GM18858 (cell line): Measurements from ENCODE around the gene TGM6.
A peak's percentile ranks its signal among the peaks of the same experiment; 100 is the strongest.

Experiments
- ATAC-seq: cut with Tn5 transposase; IDR thresholded peaks from one replicate; pipeline ENCODE4 v1.9.1; 2021; ENCODE audit not compliant: unreplicated experiment

Gene TGM6

GRCh38 chr20:2451939-2452732, 71.4 kb downstream of the TGM6 start:
- no peak for ATAC-seq

GRCh38 chr20:2453792-2454191, 73.1 kb downstream of the TGM6 start:
- ATAC-seq = no peak

GRCh38 chr20:2455771-2456497, 75.2 kb downstream of the TGM6 start:
- no peak for ATAC-seq

GRCh38 chr20:2458919-2459499, 78.3 kb downstream of the TGM6 start:
- ATAC-seq = no peak

- no peak for ATAC-seq
These were observed 79.5 kb downstream of the TGM6 start for GRCh38 chr20:2459981-2460751.

GRCh38 chr20:2460752-2461424, 80.2 kb downstream of the TGM6 start:
- no peak for ATAC-seq

- ATAC-seq = no peak
These were observed 81.8 kb downstream of the TGM6 start for GRCh38 chr20:2462484-2462883.

GRCh38 chr20:2463616-2464365, 83.1 kb downstream of the TGM6 start:
- ATAC-seq = no peak

GRCh38 chr20:2465100-2465499, 84.4 kb downstream of the TGM6 start:
- ATAC-seq = no peak

- no peak for ATAC-seq
These were observed 86.7 kb downstream of the TGM6 start for GRCh38 chr20:2467412-2467811.

- ATAC-seq = no peak
These were observed 88.1 kb downstream of the TGM6 start for GRCh38 chr20:2468581-2469407.

- ATAC-seq = no peak
These were observed 89.3 kb downstream of the TGM6 start for GRCh38 chr20:2469991-2470422.

- ATAC-seq = peak; percentile 95
These were observed 89.9 kb downstream of the TGM6 start, which contains the start of gene SNRPB for GRCh38 chr20:2470423-2471193. Gene SNRPB (minus strand): TSS chr20:2470789. CDS start chr20:2470690, 99 bp downstream.

GRCh38 chr20:2473516-2473915, 92.8 kb downstream of the TGM6 start:
- ATAC-seq = no peak

- no peak for ATAC-seq
These were observed 95.4 kb downstream of the TGM6 start for GRCh38 chr20:2475850-2476741.

- no peak for ATAC-seq
These were observed 96.3 kb downstream of the TGM6 start for GRCh38 chr20:2476742-2477615.
